ENCODE data around the gene REEP5. TPM values are rescaled to one million over a fixed set of nuclear protein-coding genes. Genes with fewer than 3 reads are reported as not detected.
"Not testable (repeated sequence)": the region's sequence is repeated elsewhere in the genome, so short reads cannot be mapped to it uniquely, and the experiment has no call there.

Gene REEP5
- 83.4 and 85.6 TPM in 2 replicates for total RNA-seq

- intact Hi-C loops (cut with micrococcal nuclease): loop anchor here (1.0 to 5.0 kb wide), 6 partner anchors 42 to 1830 kb away; partner anchors contain the start of genes DCP2, SRP19 and WDR36
- no peaks in the 10 kb centered on the region for H3K27me3 Mint-ChIP-seq (ENCODE audit: low read depth)
- H3K36me3 Mint-ChIP-seq (ENCODE audit: low read depth): peaks cover 42% of the 10 kb centered on the region
- peak; percentile 84 for DNase-seq (ENCODE audit: low spot score)
- H3K4me1 Mint-ChIP-seq (ENCODE audit: low read depth): peaks cover 57% of the 10 kb centered on the region
- peak within 1 kb of the TSS; percentile 90 for H3K27ac Mint-ChIP-seq
- peak within 1 kb of the TSS; percentile 93 for H3K4me3 Mint-ChIP-seq (ENCODE audit: low read depth)
- H3K9me3 Mint-ChIP-seq: no peaks in the 10 kb centered on the region
These were observed at the start of gene REEP5 for GRCh38 chr5:112921833-112922817. Gene REEP5 (minus strand): TSS chr5:112922227. CDS start chr5:112922190, 37 bp downstream.

GRCh38 chr5:112971276-112971675 is 49.2 kb upstream of the REEP5 start:
- Mint-ChIP-seq H3K4me3 (ENCODE audit: low read depth) (no peak overlapping the region), H3K4me1 (ENCODE audit: low read depth) (peaks cover 28% of the 10 kb centered on the region), H3K27me3 (ENCODE audit: low read depth) (no peaks in the 10 kb centered on the region), H3K27ac (no peak overlapping the region), H3K9me3 (no peaks in the 10 kb centered on the region), H3K36me3 (ENCODE audit: low read depth) (no peaks in the 10 kb centered on the region)
- intact Hi-C loops (cut with micrococcal nuclease): no loop called here
- DNase-seq (ENCODE audit: low spot score): no peak

GRCh38 chr5:112968411-112969106 is 46.5 kb upstream of the REEP5 start:
- Mint-ChIP-seq H3K9me3 (no peaks in the 10 kb centered on the region), H3K36me3 (ENCODE audit: low read depth) (no peaks in the 10 kb centered on the region), H3K27me3 (ENCODE audit: low read depth) (no peaks in the 10 kb centered on the region), H3K4me1 (ENCODE audit: low read depth) (peaks cover 25% of the 10 kb centered on the region), H3K4me3 (ENCODE audit: low read depth) (no peak overlapping the region), H3K27ac (no peak overlapping the region)
- no peak for DNase-seq (ENCODE audit: low spot score)
- intact Hi-C loops (cut with micrococcal nuclease): no loop called here

- Mint-ChIP-seq H3K27me3 (ENCODE audit: low read depth) (no peaks in the 10 kb centered on the region), H3K9me3 (no peaks in the 10 kb centered on the region), H3K36me3 (ENCODE audit: low read depth) (no peaks in the 10 kb centered on the region), H3K27ac (no peak overlapping the region), H3K4me1 (ENCODE audit: low read depth) (peaks cover 34% of the 10 kb centered on the region), H3K4me3 (ENCODE audit: low read depth) (no peak overlapping the region)
- DNase-seq (ENCODE audit: low spot score): no peak
- intact Hi-C loops (cut with micrococcal nuclease): no loop called here
These were observed 45.6 kb upstream of the REEP5 start for GRCh38 chr5:112967520-112968083.

- H3K4me1 Mint-ChIP-seq (ENCODE audit: low read depth): peaks cover 42% of the 10 kb centered on the region
- intact Hi-C loops (cut with micrococcal nuclease): no loop called here
- H3K27ac Mint-ChIP-seq: peak overlapping the region; percentile 65
- H3K9me3 Mint-ChIP-seq: no peaks in the 10 kb centered on the region
- H3K27me3 Mint-ChIP-seq (ENCODE audit: low read depth): no peaks in the 10 kb centered on the region
- H3K4me3 Mint-ChIP-seq (ENCODE audit: low read depth): no peak overlapping the region
- no peaks in the 10 kb centered on the region for H3K36me3 Mint-ChIP-seq (ENCODE audit: low read depth)
- DNase-seq (ENCODE audit: low spot score): no peak
These were observed 43.8 kb upstream of the REEP5 start for GRCh38 chr5:112965733-112966306.

GRCh38 chr5:112963374-112963733 is 41.3 kb upstream of the REEP5 start:
- H3K9me3 Mint-ChIP-seq; H3K27me3 Mint-ChIP-seq (ENCODE audit: low read depth); H3K36me3 Mint-ChIP-seq (ENCODE audit: low read depth); H3K4me3 Mint-ChIP-seq (ENCODE audit: low read depth); DNase-seq (ENCODE audit: low spot score): not testable (repeated sequence)
- peak overlapping the region; percentile 3 for H3K27ac Mint-ChIP-seq
- intact Hi-C loops (cut with micrococcal nuclease): loop anchor here (2.0 to 5.0 kb wide), 4 partner anchors 33 to 101 kb away; partner anchors contain the start of gene SRP19
- H3K4me1 Mint-ChIP-seq (ENCODE audit: low read depth): peaks cover 51% of the 10 kb centered on the region

- Mint-ChIP-seq H3K27me3 (ENCODE audit: low read depth) (no peaks in the 10 kb centered on the region), H3K27ac (no peak overlapping the region), H3K4me3 (ENCODE audit: low read depth) (no peak overlapping the region), H3K36me3 (ENCODE audit: low read depth) (no peaks in the 10 kb centered on the region), H3K9me3 (no peaks in the 10 kb centered on the region), H3K4me1 (ENCODE audit: low read depth) (peaks cover 53% of the 10 kb centered on the region)
- intact Hi-C loops (cut with micrococcal nuclease): loop anchor here (5.0 kb wide), 3 partner anchors 61 to 99 kb away; partner anchors contain the start of gene SRP19
- DNase-seq (ENCODE audit: low spot score): no peak
These were observed 39.0 kb upstream of the REEP5 start for GRCh38 chr5:112960863-112961504.

GRCh38 chr5:112960315-112960714 is 38.3 kb upstream of the REEP5 start:
- Mint-ChIP-seq H3K4me1 (ENCODE audit: low read depth) (peaks cover 49% of the 10 kb centered on the region), H3K4me3 (ENCODE audit: low read depth) (no peak overlapping the region), H3K9me3 (no peaks in the 10 kb centered on the region), H3K27ac (no peak overlapping the region), H3K27me3 (ENCODE audit: low read depth) (no peaks in the 10 kb centered on the region), H3K36me3 (ENCODE audit: low read depth) (no peaks in the 10 kb centered on the region)
- intact Hi-C loops (cut with micrococcal nuclease): loop anchor here (5.0 kb wide), 3 partner anchors 62 to 98 kb away; partner anchors contain the start of gene SRP19
- no peak for DNase-seq (ENCODE audit: low spot score)

GRCh38 chr5:112959872-112960271 is 37.8 kb upstream of the REEP5 start:
- intact Hi-C loops (cut with micrococcal nuclease): loop anchor here (5.0 kb wide), 3 partner anchors 62 to 98 kb away; partner anchors contain the start of gene SRP19

GRCh38 chr5:112958093-112959088 is 36.4 kb upstream of the REEP5 start:
- no peak for DNase-seq (ENCODE audit: low spot score)
- no peak overlapping the region for H3K27ac Mint-ChIP-seq

More at GRCh38 chr5:112959872-112960271, 37.8 kb upstream of the REEP5 start:
- H3K4me3 Mint-ChIP-seq (ENCODE audit: low read depth); H3K27me3 Mint-ChIP-seq (ENCODE audit: low read depth); H3K9me3 Mint-ChIP-seq; H3K27ac Mint-ChIP-seq; DNase-seq (ENCODE audit: low spot score); H3K36me3 Mint-ChIP-seq (ENCODE audit: low read depth): not testable (repeated sequence)
- H3K4me1 Mint-ChIP-seq (ENCODE audit: low read depth): peaks cover 47% of the 10 kb centered on the region

More at GRCh38 chr5:112958093-112959088, 36.4 kb upstream of the REEP5 start:
- intact Hi-C loops (cut with micrococcal nuclease): no loop called here
- Mint-ChIP-seq H3K4me1 (ENCODE audit: low read depth) (peaks cover 39% of the 10 kb centered on the region), H3K27me3 (ENCODE audit: low read depth) (no peaks in the 10 kb centered on the region), H3K4me3 (ENCODE audit: low read depth) (no peak overlapping the region), H3K9me3 (peaks cover 3% of the 10 kb centered on the region), H3K36me3 (ENCODE audit: low read depth) (no peaks in the 10 kb centered on the region)

All from activated T-helper 2 cell treated with anti-CD3 and anti-CD28 coated beads, Interferon-gamma antibody, Interleukin-2, Interleukin-4, amounts not matched to agents 10 μg/mL and 5 μg/mL and 100 μg/mL, durations not matched to agents 14 hours and 24 hours and 36 hours (primary cell).